Measurements from ENCODE around the gene MED27. TPM values are rescaled to one million over a fixed set of nuclear protein-coding genes. Genes with fewer than 3 reads are reported as not detected.
A peak's percentile ranks its signal among the peaks of the same experiment; 100 is the strongest.

Gene MED27
- total and polyA plus RNA-seq, 2 of the 8 experiments (the other 6 are each of a cell fraction or from before 2014, with no cell fraction given) = 29.9 to 56.5 TPM

DNA sequence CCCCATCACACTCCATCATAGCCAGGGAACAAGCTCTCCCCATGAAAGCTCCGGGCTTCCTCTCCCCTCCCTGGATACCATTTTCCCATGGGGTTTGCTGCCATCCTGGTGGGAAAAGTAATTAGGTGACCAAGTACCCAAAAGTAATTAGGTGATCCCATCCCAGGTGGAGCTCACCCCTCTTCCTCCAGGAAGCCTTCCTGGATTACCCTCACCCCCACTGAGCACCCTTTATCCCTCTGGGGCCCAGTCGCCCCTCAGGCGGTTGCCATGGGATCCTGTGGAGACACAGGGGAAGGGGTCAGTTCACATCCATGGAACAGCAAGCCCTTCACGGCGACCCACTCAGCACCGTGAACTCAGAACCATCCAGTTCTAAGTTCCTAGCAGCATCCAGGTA is 265.0 kb downstream of the MED27 start:
- no peak overlapping the region for H3K4me3 ChIP-seq (ENCODE audit: extremely low read depth in 1 of 4, insufficient read depth in 2 of 4, low read depth in 3 of 4, low read length in 4 of 4)
- H3K27me3 ChIP-seq (replicated peaks in 1 of 4; ENCODE audit: control insufficient read depth in 3 of 4, extremely low read depth in 1 of 4, insufficient read depth in 3 of 4, low read length in 3 of 4) = no peaks in the 10 kb centered on the region
- no peak overlapping the region for H3K56ac ChIP-seq (replicated peaks; ENCODE audit: insufficient read length, low read depth, low read length)
- H3K27ac ChIP-seq (ENCODE audit: low read depth, low read length) = no peak overlapping the region
- no peak overlapping the region for H3K14ac ChIP-seq (ENCODE audit: insufficient read length)
- H3K18ac ChIP-seq (ENCODE audit: extremely low read depth, low read length) = no peak overlapping the region
- ChIA-PET CTCF (ENCODE audit: partially characterized antibody) (interaction anchor here (1.0 to 4.5 kb wide), 7 partner anchors 9 to 356 kb away, joined by 3 to 24 read pairs (median 5); no protein-coding TSS in a partner anchor), POLR2A (ENCODE audit: partially characterized antibody) (interaction anchor here (0.8 kb wide), 1 partner anchor 10 kb away, joined by 3 read pairs; no protein-coding TSS in a partner anchor)
- H3K4me2 ChIP-seq (ENCODE audit: insufficient read depth in 1 of 2, low read depth in 2 of 2, low read length in 2 of 2) = no peak overlapping the region
- no peaks in the 10 kb centered on the region for H3K79me2 ChIP-seq (ENCODE audit: control insufficient read depth in 1 of 2, insufficient read depth in 2 of 2, low read length in 2 of 2)
- no peak overlapping the region for H2AFZ ChIP-seq (ENCODE audit: low read length)
- no peak overlapping the region for H2AK5ac ChIP-seq (ENCODE audit: low read depth, low read length)
- no peaks in the 10 kb centered on the region for H3K36me3 ChIP-seq (ENCODE audit: control insufficient read depth in 2 of 4, insufficient read depth in 4 of 4, low read length in 3 of 4)
- WGBS, 2 experiments (ENCODE audit: extremely low coverage in 1 of 2, insufficient coverage in 1 of 2, insufficient read length in 1 of 2, insufficient replicate concordance in 2 of 2, low coverage in 1 of 2, low lambda C conversion rate in 2 of 2, missing lambda C conversion rate in 1 of 2) = 98% methylated on average over 6 of the region's 6 CpGs; no CpG with 5 or more reads in 1 of the 2 experiments
- H4K91ac ChIP-seq (replicated peaks; ENCODE audit: insufficient read length, low read length) = no peak overlapping the region
- H3K9me3 ChIP-seq (ENCODE audit: insufficient read depth in 2 of 2, low read depth in 1 of 2, low read length in 1 of 2) = no peaks in the 10 kb centered on the region
- no peaks in the 10 kb centered on the region for H3K79me1 ChIP-seq (ENCODE audit: low read depth, low read length)
- H3K23me2 ChIP-seq (ENCODE audit: low read depth, low read length) = no peaks in the 10 kb centered on the region
- H2BK120ac ChIP-seq (replicated peaks; ENCODE audit: low read depth, low read length) = no peak overlapping the region
- peak overlapping the region; percentile 31; the same call in 1 of the 2 replicates for H4K8ac ChIP-seq (ENCODE audit: extremely low read depth, insufficient read depth, low read length)
- no peak overlapping the region; a peak in 1 of 7 replicates for H3K9ac ChIP-seq (replicated peaks in 1 of 4; ENCODE audit: extremely low read depth in 1 of 4, low read depth in 3 of 4, low read length in 3 of 4)
- no peak overlapping the region; the same call in 1 of the 2 replicates for H2BK5ac ChIP-seq (ENCODE audit: low read depth, low read length)
- FAIRE-seq = no peak
- H4K5ac ChIP-seq (ENCODE audit: insufficient read length, low read depth, low read length) = no peak overlapping the region
- no peak overlapping the region for H2BK20ac ChIP-seq (ENCODE audit: low read length)
- TF ChIP-seq HDAC2 (IDR thresholded peaks at IDR 0.05; ENCODE audit: borderline replicate concordance in 1 of 2, low read depth in 2 of 2, low read length in 2 of 2) (no peak), BCL11A (IDR thresholded peaks at IDR 0.05; ENCODE audit: low read depth in 2 of 2, low read length in 2 of 2) (no peak), ASH2L (IDR thresholded peaks at IDR 0.05; ENCODE audit: low read length) (no peak), TCF12 (IDR thresholded peaks at IDR 0.05; ENCODE audit: low read depth, low read length) (no peak), CREB1 (IDR thresholded peaks at IDR 0.05) (no peak), KDM1A (IDR thresholded peaks at IDR 0.05; ENCODE audit: borderline replicate concordance, low read length) (no peak), SAP30 (IDR thresholded peaks at IDR 0.05; ENCODE audit: insufficient read depth, insufficient replicate concordance, low read length) (no peak), CBX5 (IDR thresholded peaks at IDR 0.05; ENCODE audit: low read depth, low read length) (no peak), PHF8 (conservative IDR thresholded peaks at IDR 0.05; ENCODE audit: low read depth, low read length) (no peak), KDM4A (IDR thresholded peaks at IDR 0.05; ENCODE audit: low read depth, low read length, severe bottlenecking) (no peak), SRF (IDR thresholded peaks at IDR 0.05; ENCODE audit: low read depth, low read length) (no peak)
- TF ChIP-seq, protein P1, sequence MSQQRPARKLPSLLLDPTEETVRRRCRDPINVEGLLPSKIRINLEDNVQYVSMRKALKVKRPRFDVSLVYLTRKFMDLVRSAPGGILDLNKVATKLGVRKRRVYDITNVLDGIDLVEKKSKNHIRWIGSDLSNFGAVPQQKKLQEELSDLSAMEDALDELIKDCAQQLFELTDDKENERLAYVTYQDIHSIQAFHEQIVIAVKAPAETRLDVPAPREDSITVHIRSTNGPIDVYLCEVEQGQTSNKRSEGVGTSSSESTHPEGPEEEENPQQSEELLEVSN (IDR thresholded peaks at IDR 0.05) = no peak
- peaks cover 0 to 16% (median 4%) of the 10 kb centered on the region in 4 experiments; a peak in 5 of 7 replicates for H3K4me1 ChIP-seq (replicated peaks in 1 of 4; ENCODE audit: control insufficient read depth in 3 of 4, insufficient read depth in 4 of 4, low read length in 3 of 4)
- no peak for DNase-seq (ENCODE audit: low read depth in 1 of 2, low spot score in 2 of 2)
- H3K4ac ChIP-seq (replicated peaks; ENCODE audit: insufficient read length, low read depth, low read length) = no peak overlapping the region
- H2BK15ac ChIP-seq (ENCODE audit: low read length) = no peak overlapping the region
- no peaks in the 10 kb centered on the region for H4K20me1 ChIP-seq (replicated peaks in 1 of 2; ENCODE audit: control insufficient read depth in 1 of 2, insufficient read depth in 2 of 2, low read length in 2 of 2)
- no peak overlapping the region for H2BK12ac ChIP-seq (ENCODE audit: low read depth, low read length)
- no peak overlapping the region for H3K23ac ChIP-seq (ENCODE audit: insufficient read length)
